Smooth muscle cell (in vitro differentiated cells): ENCODE results near the gene ZBTB17. TPM values are rescaled to one million over a fixed set of nuclear protein-coding genes. Genes with fewer than 3 reads are reported as not detected.

Experiments
- DNase-seq: peaks from one replicate; lab custom pipeline; 2025; ENCODE audit not compliant: unreplicated experiment; lab: John Stamatoyannopoulos, UW
- H2AFZ ChIP-seq: fragments of 200-600 bp; sonication (generic); 2 replicates; pipeline ENCODE4 v1.6.0; 2016; ENCODE audit warnings: antibody characterized with exemption, low read depth, mild to moderate bottlenecking
- H3F3A ChIP-seq: fragments of 200-600 bp; sonication (generic); 2 replicates; pipeline ENCODE4 v1.6.0; 2017; ENCODE audit warnings: antibody characterized with exemption, low read depth
- H3K27ac ChIP-seq: fragments of 200-600 bp; sonication (generic); 2 replicates; pipeline ENCODE4 v1.5.1; 2016; ENCODE audit warnings: low read depth, mild to moderate bottlenecking
- H3K27me3 ChIP-seq: fragments of 200-600 bp; sonication (generic); 2 replicates; pipeline ENCODE4 v1.6.1; 2016; ENCODE audit warnings: low read depth, mild to moderate bottlenecking
- H3K36me3 ChIP-seq: fragments of 200-600 bp; sonication (generic); 2 replicates; pipeline ENCODE4 v1.5.1; 2016; ENCODE audit warnings: low read depth
- H3K4me1 ChIP-seq: fragments of 200-600 bp; sonication (generic); 2 replicates; pipeline ENCODE4 v1.5.1; 2016; ENCODE audit warnings: low read depth
- H3K4me2 ChIP-seq: fragments of 200-600 bp; sonication (generic); 2 replicates; pipeline ENCODE4 v1.6.0; 2016; ENCODE audit warnings: mild to moderate bottlenecking
- H3K4me3 ChIP-seq: fragments of 200-600 bp; sonication (generic); 2 replicates; pipeline ENCODE4 v1.5.1; 2016; ENCODE audit warnings: mild to moderate bottlenecking
- H3K79me2 ChIP-seq: fragments of 200-600 bp; sonication (generic); 2 replicates; pipeline ENCODE4 v1.6.0; 2016; ENCODE audit warnings: low read depth, mild to moderate bottlenecking
- H3K9ac ChIP-seq: fragments of 200-600 bp; sonication (generic); 2 replicates; pipeline ENCODE4 v1.6.0; 2016; ENCODE audit warnings: low read depth
- H3K9me3 ChIP-seq: fragments of 200-600 bp; sonication (generic); replicated peaks from 2 replicates; pipeline ENCODE4 v1.5.1; 2016; ENCODE audit warnings: low read depth
- H4K20me1 ChIP-seq: fragments of 200-600 bp; sonication (generic); 2 replicates; pipeline ENCODE4 v1.6.0; 2016; ENCODE audit warnings: low read depth
- CTCF ChIP-seq: fragments of 200-600 bp; sonication (generic); IDR thresholded peaks from 2 replicates; pipeline ENCODE4 v1.5.1; 2017; ENCODE audit warnings: borderline replicate concordance, mild to moderate bottlenecking, antibody characterized with exemption; ENCODE audit not compliant: insufficient read depth, poor library complexity, severe bottlenecking
- WGBS: methylation state at CpG from one replicate; pipeline ENCODE4 v1.1.7; 2016; ENCODE audit warnings: low lambda C conversion rate; 5-methylcytosine and 5-hydroxymethylcytosine counted together
- polyA plus RNA-seq: library from polyadenylated mRNA; unstranded; fragments of >200 nt; fragmentation: Nextera tagmentation; extraction: Ambion mirVana; gene quantifications from 2 replicates; pipeline ENCODE4 v1.2.1, GENCODE V29; 2016
- total RNA-seq: library from RNA; depleted of rRNA; stranded (reverse); fragments of >200 nt; gene quantifications from 2 replicates; pipeline ENCODE4 v1.2.3, GENCODE V29; 2014

Gene ZBTB17
- total and polyA plus RNA-seq, 2 experiments from 2014 or later = 29.4 to 42.5 TPM

DNA sequence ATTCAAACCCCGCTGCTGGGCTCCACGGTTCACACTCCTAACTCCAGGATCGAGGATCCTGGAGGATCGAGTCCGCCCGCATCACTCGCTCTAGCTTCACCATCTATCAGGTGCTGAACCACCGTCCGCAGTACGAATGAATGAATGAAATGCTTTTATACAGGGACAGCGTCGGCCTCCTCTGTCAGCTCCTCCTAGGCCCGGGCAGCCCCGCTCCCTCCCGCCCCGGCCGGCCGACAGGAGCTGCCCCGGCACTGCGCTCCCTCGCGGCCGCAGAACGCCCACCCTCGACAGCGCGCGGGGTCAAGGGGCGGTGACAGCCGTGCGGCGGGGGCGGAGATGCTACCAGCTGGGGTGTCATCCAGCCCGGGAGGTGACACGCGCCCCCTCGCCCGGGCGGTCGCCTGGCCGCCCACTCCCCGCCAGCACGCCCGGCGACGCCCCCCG lies 520 bp downstream of the ZBTB17 start:
- Histone ChIP-seq H3K9ac (peak overlapping the region; percentile 96), H3K4me2 (peak overlapping the region; percentile 93), H4K20me1 (peaks cover 24% of the 10 kb centered on the region), H3K27ac (peak overlapping the region; percentile 86), H3K27me3 (no peaks in the 10 kb centered on the region), H3K79me2 (peaks cover 37% of the 10 kb centered on the region), H3K9me3 (no peaks in the 10 kb centered on the region), H3K36me3 (peaks cover 3% of the 10 kb centered on the region), H2AFZ (no peak overlapping the region), H3K4me3 (peak overlapping the region; percentile 95), H3F3A (no peaks in the 10 kb centered on the region), H3K4me1 (peaks cover 9% of the 10 kb centered on the region)
- 2% methylated on average over 22 of the region's 47 CpGs for WGBS
- TF ChIP-seq CTCF = peak; percentile 14
- no peak for DNase-seq

GRCh38 chr1:15974855-15975254 lies 1.0 kb downstream of the ZBTB17 start:
- H4K20me1 ChIP-seq = peaks cover 24% of the 10 kb centered on the region
- WGBS = 59% methylated on average over 9 of the region's 9 CpGs
- H3F3A ChIP-seq = no peaks in the 10 kb centered on the region
- no peak for DNase-seq
- peaks cover 3% of the 10 kb centered on the region for H3K36me3 ChIP-seq
- H3K4me2 ChIP-seq = peak overlapping the region; percentile 93
- peak overlapping the region; percentile 95 for H3K4me3 ChIP-seq
- TF ChIP-seq CTCF = no peak
- peak overlapping the region; percentile 86 for H3K27ac ChIP-seq
- H2AFZ ChIP-seq = no peak overlapping the region
- H3K9ac ChIP-seq = peak overlapping the region; percentile 96
- peaks cover 9% of the 10 kb centered on the region for H3K4me1 ChIP-seq
- H3K9me3 ChIP-seq = no peaks in the 10 kb centered on the region
- no peaks in the 10 kb centered on the region for H3K27me3 ChIP-seq
- H3K79me2 ChIP-seq = peaks cover 42% of the 10 kb centered on the region

DNA sequence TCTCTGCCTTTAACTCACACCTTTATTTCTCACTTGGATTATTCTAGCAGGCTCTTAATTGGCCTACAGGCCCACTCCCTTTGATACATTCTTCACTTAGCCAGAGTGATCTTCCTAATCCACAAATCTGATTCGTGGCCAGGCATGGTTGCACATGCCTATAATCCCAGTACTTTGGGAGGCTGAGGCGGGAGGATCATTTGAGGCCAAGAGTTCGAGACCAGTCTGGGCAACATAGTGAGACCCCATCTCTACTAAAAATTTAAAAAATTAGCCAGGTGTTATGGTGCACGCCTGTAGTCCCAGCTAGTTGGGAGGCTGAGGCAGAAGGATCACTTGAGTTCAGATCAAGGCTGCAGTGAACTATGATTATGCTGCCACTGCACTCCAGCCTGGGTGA lies 2.1 kb downstream of the ZBTB17 start:
- Histone ChIP-seq H3K27ac (no peak overlapping the region), H3K4me2 (no peak overlapping the region), H4K20me1 (peaks cover 31% of the 10 kb centered on the region), H3K9ac (no peak overlapping the region), H3K36me3 (peaks cover 3% of the 10 kb centered on the region), H3F3A (no peaks in the 10 kb centered on the region), H3K9me3 (no peaks in the 10 kb centered on the region), H3K79me2 (peaks cover 53% of the 10 kb centered on the region), H3K27me3 (no peaks in the 10 kb centered on the region), H3K4me1 (peaks cover 9% of the 10 kb centered on the region), H3K4me3 (no peak overlapping the region), H2AFZ (no peak overlapping the region)
- DNase-seq = no peak
- WGBS = 96% methylated on average over 4 of the region's 4 CpGs
- TF ChIP-seq CTCF = no peak

DNA sequence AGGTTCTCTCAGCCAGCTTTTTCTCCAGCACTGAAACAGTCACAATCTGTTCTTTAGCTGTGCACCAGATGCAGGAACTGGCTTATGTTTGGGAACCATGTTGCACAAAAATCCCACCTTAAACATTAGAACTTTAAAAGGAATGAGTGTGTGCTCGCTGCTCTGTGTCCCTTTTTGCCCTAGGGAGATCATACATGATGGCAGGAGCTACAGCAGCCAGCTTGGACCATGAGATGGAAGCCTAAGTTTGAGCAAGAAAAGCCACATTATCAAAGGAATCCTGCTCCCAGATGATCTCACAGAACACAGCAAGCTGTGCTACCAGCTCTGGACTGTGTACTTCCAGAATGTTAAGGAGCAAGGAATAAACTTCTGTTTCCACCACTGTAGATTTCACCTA lies 3.5 kb downstream of the ZBTB17 start:
- no peak for TF ChIP-seq CTCF
- H3K4me3 ChIP-seq = no peak overlapping the region
- peaks cover 3% of the 10 kb centered on the region for H3F3A ChIP-seq
- H4K20me1 ChIP-seq = peaks cover 45% of the 10 kb centered on the region
- 90% methylated on average over 1 of the region's 1 CpG for WGBS
- no peaks in the 10 kb centered on the region for H3K27me3 ChIP-seq
- DNase-seq = no peak
- no peak overlapping the region for H3K4me2 ChIP-seq
- no peak overlapping the region for H3K9ac ChIP-seq
- peaks cover 9% of the 10 kb centered on the region for H3K4me1 ChIP-seq
- no peak overlapping the region for H3K27ac ChIP-seq
- H2AFZ ChIP-seq = no peak overlapping the region
- H3K79me2 ChIP-seq = peaks cover 66% of the 10 kb centered on the region
- peaks cover 3% of the 10 kb centered on the region for H3K36me3 ChIP-seq
- no peaks in the 10 kb centered on the region for H3K9me3 ChIP-seq
